Activated CD4-positive, alpha-beta T cell treated with anti-CD3 and anti-CD28 coated beads for 48 hours (primary cell): ENCODE results near the gene ROPN1L.
"Not testable (repeated sequence)": the region's sequence is repeated elsewhere in the genome, so short reads cannot be mapped to it uniquely, and the experiment has no call there.

ENCODE experiments used
- DNase-seq: peaks from one replicate; pipeline ENCODE4 v3.0.0-alpha.2; 2020

Gene ROPN1L

DNA sequence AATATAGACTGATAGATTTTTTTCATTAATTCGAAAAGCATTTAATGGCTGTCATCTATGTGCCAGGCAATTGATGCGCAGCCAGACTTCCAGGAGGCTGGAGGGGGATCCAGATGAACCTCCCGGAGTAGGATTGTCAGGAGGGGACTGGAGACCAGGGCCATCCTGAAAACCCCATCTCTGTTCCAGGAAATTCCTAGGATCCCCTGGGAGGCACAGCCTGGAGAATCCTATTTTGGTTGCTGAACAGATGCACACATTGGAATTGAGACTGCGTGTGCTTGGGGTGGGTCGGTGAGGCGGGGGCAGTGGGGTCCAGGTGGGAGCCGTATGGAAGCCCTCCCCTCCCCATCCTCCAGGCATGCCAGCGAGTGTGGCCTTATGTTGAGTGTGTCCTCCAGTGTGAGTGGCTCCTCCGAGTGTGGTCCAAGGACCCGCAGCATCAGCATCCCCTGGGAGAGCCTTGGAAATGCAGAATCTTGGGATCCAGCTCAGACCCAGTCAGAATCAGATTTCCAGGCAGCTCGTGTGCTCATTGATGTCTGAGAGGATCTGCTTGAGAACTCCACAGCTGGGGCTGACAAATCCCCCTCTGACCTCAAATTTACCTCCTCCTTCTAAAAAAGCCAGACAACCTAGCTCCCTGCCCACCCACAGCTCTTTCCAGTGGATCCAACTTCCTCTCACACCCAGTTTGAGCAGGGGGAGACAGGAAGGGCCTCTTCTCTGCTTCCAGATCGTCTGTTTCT is 38.7 kb downstream of the ROPN1L start:
- no peak for DNase-seq

GRCh38 chr5:10481241-10481935 is 39.7 kb downstream of the ROPN1L start:
- DNase-seq = no peak

DNA sequence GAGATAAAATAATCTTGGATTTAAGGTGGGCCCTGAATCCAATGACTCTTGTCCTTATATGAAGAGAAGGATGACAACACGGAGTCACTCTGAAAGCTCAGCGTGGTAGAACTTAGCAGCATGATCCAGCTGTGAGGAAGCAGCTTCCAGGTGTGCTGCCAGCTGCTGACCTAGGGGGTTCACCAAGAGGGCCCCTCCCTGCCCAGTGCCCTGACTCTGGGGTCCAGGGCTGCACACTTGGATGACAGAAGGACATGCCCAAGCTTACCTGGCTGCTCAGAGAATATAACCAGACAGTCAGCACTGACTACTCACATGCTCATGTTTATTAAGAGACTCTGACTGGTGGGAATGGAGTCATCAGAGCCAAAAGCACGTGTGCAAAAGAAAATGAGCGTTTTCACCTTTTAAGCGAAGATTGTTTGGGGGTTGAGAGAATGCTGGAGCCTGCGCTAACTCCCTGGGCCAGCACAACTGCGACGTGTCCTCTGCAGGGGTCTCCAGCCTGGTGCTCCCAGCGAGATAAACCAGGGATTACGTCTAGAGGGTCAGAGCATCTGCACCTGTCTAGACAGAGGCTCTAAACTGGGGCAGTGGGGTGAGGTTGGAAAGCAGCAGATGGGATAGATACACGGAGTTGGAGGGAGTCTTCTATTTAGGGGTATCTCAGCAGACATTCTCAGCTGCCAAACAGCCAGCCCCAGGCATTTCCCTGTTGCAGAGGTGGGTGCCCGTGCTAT is 41.3 kb downstream of the ROPN1L start:
- no peak for DNase-seq

DNA sequence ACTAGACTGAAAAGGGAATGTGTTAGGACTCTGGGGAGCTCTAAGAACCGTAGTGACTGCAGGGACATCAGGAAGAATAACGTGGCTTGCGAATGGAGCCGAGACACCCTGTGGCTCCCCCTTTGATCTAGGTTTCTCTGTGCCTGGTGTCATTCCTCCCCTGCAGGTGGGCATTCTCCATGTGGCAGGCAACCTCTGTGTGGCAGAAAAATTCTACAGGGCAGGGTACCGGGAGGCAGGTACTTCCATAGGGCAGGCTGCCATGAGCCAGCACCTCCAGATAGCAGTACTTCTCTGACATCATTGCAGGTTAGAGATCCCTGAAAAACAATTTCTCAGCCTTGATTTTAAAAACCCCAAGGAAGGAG is 43.1 kb downstream of the ROPN1L start:
- no peak for DNase-seq

- DNase-seq = peak; percentile 11
Measured at GRCh38 chr5:10485142-10485795, 43.6 kb downstream of the ROPN1L start.

DNA sequence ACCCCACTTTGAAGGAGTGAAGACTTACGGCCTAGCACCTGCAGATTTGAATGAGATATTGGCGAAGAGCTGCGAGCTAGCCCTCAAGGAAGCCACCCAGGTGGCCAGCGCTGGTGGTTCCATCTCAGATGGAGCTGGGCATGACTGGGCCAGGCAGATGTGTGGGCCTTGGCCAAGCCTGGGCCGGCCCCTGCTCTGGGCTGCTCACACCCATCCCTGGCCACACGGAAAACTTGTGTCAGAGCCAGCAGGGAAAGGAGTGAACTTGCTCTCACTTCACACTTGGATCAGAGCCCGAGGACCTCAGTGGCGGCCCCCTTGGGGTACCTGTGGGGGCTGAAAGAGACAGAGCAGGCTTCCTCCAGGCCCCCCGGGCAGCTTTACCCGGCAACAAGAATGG is 44.2 kb downstream of the ROPN1L start:
- DNase-seq = no peak

- DNase-seq = no peak
Measured at GRCh38 chr5:10486511-10487344, 45.0 kb downstream of the ROPN1L start.

DNA sequence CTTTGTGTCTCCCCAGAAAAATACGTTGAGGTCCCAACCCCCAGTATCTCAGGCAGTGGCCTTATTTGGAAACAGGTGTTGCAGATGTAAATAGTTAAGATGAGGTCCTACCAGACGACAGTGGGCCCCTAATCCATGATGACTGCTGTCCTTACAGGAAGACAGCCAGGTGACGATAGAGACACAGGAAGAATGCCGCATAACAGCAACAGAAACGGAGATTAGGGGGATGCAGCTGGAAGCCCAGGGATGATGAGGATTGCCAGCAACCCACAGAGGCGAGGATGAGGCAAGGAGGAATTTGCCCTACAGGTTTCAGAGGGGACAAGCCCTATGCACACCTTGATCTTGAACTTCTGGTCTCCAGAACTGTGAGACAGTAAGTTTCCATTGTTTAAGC is 46.5 kb downstream of the ROPN1L start:
- no peak for DNase-seq

- DNase-seq = peak; percentile 8
Measured at GRCh38 chr5:10489810-10490426, 48.2 kb downstream of the ROPN1L start.

GRCh38 chr5:10490927-10491672 is 49.4 kb downstream of the ROPN1L start:
- no peak for DNase-seq

GRCh38 chr5:10491673-10492026 is 50.0 kb downstream of the ROPN1L start:
- no peak for DNase-seq

DNA sequence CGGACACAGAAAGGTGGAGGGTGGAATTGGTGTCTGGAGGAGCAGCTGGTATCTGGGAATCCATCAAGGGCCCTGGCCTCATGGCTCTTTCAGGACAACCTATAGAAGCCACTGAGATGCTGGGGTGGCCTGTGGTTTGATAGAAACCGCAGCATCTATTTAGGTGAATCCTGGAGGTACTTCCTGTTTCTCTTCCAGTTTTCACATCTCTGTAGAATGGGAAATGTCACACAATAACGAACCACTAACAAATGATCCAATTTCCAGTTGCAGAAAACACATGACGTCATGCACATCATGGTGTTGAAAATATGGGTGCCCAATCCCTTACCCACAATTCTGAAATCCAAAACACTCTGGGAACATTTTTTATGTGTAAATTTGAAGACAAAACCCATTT is 52.2 kb downstream of the ROPN1L start:
- no peak for DNase-seq

GRCh38 chr5:10494497-10494896 is 52.8 kb downstream of the ROPN1L start:
- DNase-seq = not testable (repeated sequence)

DNA sequence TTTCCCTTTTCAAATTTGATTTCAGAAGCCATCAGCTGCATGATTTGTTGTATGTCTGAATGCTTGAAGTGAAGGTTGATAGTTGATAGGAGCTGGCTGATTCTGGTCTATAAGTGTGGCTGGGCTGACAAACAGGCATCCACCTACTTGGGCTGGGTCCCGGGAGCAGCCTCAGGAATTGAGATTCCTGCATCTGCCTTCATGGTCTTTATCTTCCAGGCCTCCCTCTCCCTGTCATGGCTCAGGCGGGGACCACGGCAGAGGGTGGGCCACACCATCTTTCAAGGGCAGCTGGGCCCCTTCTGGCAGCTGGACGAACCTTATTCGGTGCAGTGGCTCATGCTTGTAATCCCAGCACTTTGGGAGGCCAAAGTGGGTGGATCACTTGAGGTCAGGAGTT is 55.9 kb downstream of the ROPN1L start:
- no peak for DNase-seq

DNA sequence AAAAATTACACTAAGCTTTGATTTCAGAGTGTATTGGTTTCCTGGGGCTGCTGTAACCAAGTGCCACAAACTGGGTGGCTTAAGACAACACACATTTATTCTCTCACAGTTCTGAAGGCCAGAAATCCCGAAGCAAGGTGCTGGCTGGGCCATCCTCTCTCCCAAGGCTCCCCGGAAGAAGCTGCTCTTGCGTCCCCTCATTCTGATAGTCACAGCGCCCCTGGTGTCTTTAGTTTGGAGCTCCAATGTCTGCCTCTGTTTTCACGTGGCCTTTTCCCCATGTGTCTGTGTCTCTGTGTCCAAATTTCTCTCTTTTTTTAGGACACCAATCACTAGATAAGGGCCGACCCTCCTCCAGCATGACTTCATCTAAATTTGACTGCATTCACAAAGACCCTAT is 56.7 kb downstream of the ROPN1L start:
- no peak for DNase-seq

- no peak for DNase-seq
Measured at GRCh38 chr5:10499066-10499465, 57.4 kb downstream of the ROPN1L start.

DNA sequence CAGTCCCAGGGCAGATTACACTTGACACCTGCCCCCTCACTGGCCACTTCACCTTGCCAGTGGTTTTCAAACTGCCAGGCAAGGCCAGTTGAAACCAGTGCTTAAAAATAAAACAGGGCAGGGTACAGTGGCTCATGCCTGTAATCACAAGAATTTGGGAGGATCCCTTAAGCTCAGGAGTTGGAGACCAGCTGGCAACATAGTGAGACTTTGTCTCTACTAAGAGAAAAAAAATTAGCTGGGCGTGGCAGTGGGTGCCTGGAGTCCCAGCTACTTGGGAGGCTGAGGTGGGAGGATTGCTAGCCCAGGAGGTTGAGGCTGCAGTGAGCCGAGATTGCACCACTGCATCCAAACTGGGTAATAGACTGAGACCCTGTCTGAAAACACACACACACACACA is 58.1 kb downstream of the ROPN1L start:
- DNase-seq = no peak

- DNase-seq = no peak
Measured at GRCh38 chr5:10500669-10501068, 59.0 kb downstream of the ROPN1L start.

DNA sequence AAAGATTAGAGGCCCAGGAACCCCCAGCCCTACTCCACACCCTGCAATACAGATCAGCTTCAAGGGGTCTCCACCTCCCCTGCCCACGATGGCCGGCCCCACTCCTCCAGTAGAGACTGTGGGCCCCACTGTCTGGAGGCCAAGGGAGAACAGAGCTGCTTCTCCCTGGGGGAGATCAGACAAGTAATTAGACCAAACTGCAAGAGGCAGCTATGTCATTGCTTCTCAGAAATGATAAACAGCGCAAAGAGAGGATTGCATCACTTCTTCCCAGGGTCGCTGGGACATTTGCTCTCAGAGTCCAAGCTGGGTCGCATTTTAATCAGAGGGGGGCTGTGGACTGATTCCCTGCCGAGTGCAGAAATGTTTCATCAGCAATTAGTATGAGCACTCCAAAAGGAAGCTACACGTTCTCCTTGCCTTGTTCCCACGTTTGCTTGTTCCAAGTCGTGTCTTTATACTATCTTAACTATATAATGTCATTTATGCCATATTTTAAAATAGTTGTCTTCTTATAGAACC is 59.9 kb downstream of the ROPN1L start:
- DNase-seq = no peak

- no peak for DNase-seq
Measured at GRCh38 chr5:10502130-10502529, 60.5 kb downstream of the ROPN1L start.

GRCh38 chr5:10502578-10502977 is 60.9 kb downstream of the ROPN1L start:
- DNase-seq = no peak
